Right renal pelvis (tissue), 4 donors: ENCODE measurements around the gene RILPL1. TPM values are rescaled to one million over a fixed set of nuclear protein-coding genes. Genes with fewer than 3 reads are reported as not detected.
"Not testable (repeated sequence)": the region's sequence is repeated elsewhere in the genome, so short reads cannot be mapped to it uniquely, and the experiment has no call there.

Source experiments
- DNase-seq, 4 donors: peaks; one replicate each; pipeline ENCODE4 v3.0.0-alpha.2; 2013; ENCODE audit warnings: low read depth in 4 of 4, low spot score in 3 of 4, missing footprints in 1 of 4
- polyA plus RNA-seq, 4 donors: library from polyadenylated mRNA; unstranded; fragments of 120-200 nt; gene quantifications; one replicate each; pipeline ENCODE4 v1.2.1, GENCODE V29; 2013; ENCODE audit not compliant: insufficient read length in 4 of 4

The RILPL1 gene
- polyA plus RNA-seq, 4 donors = 16.1 to 18.4 (median 17.1) TPM

DNA sequence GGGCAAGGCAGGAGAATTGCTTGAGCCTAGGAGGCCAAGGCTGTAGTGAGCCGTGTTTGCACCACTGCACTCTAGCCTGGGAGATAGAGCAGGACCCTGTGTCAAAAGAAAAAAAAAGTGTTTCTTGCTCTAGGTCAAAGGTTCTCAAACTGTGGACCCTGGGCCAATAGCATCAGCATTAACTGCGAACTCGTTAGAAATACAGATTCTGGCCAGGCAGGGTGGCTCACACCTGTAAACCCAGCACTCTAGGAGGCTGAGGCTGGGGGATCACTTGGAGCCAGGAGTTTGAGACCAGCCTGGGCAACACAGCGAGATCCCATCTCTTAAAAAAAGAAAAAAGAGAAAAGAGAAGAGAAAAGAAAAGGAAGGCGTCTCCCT, 97.9 kb downstream of the RILPL1 start:
- DNase-seq = no peak

DNA sequence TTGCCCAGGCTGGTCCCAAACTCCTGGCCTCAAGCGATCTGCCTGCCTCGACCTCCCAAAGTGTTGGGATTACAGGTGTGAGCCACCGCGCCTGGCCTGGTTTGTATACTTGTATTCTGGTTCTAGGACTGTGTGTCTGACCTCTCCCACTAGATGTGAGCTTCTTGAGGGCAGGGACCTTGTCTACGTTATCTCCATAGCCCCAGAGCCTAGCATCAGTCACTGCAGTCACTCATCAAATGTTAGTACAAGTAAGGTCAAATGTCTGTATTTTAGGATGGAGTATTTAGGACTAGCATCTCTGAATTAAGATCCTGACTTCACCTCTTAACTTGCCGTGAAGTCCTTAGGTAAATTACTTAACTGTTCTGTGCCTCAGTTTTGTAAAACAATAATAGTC, 99.9 kb downstream of the RILPL1 start:
- no peak for DNase-seq

DNA sequence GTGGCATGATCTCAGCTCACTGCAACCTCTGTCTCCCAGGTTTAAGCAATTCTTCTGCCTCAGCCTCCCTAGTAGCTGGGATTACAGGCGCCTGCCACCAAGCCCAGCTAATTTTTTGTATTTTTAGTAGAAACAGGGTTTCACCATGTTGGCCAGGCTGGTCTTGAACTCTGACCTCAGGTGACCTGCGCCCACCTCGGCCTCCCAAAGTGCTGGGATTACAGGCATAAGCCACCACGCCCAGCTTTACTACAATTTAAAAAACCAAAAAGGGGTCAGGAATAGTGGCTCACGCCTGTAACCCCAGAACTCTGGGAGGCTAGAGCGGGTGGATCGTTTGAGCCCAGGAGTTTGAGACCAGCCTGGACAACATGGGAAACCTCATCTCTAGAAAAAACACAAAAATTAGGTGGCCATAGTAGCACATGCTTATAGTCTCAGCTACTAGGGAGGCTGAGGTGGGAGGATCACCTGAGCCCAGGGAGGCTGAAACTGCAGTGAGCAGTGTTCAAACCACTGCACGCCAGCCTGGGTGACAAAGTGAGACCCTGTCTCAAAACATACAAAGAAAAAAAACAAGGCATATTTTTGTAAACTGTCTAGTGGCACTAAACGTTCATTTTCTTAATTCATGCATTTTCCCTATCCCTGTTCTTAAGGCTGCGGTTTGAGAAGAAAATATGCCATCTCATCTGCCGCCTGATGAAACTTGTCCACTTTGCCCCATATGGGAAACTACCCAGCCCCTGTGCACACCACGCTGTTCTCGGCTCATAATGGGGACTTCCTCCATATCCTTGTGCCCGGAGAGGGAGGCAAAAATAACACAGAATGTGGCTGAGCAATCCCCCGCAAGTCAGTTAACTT, 101.3 kb downstream of the RILPL1 start:
- not testable (repeated sequence) for DNase-seq

GRCh38 chr12:123429101-123429500, 104.4 kb downstream of the RILPL1 start:
- not testable (repeated sequence) for DNase-seq

DNA sequence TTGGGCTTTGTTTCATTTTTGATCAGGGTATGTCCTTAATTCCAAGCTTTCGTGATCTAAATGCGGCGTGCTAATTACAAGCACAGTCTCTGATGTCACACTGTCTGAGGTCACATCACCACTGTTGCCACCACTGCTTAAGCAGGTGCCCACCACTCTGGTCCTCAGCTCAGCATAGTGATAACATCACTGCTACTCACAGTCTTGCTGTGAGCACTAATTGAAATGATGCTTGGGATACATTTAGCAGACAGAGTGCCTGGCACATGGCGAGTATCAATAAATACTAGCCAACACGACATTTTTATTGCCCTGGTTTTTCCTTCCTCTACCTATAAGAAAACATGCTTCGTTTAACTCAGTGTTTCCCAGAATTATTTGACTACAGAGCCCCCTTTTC, 104.9 kb downstream of the RILPL1 start:
- DNase-seq = no peak

DNA sequence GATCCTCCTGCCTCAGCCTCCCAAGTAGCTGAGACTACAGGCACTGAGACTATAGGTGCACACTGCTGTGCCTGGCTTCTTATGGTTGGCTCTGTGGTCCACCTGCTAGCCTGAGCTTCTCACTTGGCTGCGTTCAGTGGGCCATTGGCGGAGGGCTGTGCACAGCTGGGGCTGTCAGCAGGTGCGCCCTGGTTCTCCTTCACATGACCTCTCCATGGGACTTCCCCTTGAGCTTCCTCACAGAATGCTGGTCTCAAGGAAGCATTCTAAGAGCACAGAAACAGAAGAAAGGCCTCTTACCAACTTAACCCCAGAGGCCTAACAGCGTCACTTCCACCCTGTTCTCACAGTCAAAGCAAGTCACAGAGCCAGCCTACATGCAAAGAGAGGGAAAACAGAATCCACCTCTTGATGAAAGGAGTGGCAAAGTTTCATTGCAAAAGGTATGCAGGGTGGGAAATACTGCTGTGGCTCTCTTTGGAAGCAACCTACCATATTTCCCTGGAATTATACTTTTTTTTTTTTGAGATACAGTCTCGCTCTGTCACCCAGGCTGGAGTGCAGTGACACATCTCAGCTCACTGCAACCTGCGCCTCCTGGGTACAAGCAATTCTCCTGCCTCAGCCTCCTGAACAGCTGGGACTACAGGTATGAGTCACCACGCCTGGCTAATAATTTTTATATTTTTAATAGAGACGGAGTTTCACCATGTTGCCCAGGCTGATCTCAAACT, 106.3 kb downstream of the RILPL1 start:
- no peak for DNase-seq

GRCh38 chr12:123421314-123421713, 112.2 kb downstream of the RILPL1 start:
- DNase-seq = no peak

Other genes with a start within 250 kb of the RILPL1 start
- 10 to 100 TPM; 23.4 to 31.8 (median 29.6) TPM for gene SBNO1, start 168.9 kb downstream of the RILPL1 start, polyA plus RNA-seq
- gene KMT5A, start 149.6 kb downstream of the RILPL1 start, polyA plus RNA-seq = 10 to 100 TPM; 45.6 to 53.9 (median 47.3) TPM
- gene RILPL2, start 97.0 kb downstream of the RILPL1 start, polyA plus RNA-seq = 1 to 10 TPM; 5.2 to 6.3 (median 5.9) TPM
- 10 to 100 TPM; 34.5 to 39.2 (median 38.4) TPM for gene SNRNP35, start 75.6 kb downstream of the RILPL1 start, polyA plus RNA-seq
- 100 to 1,000 TPM; 231 to 243 (median 237) TPM for gene TMED2, start 50.8 kb upstream of the RILPL1 start, polyA plus RNA-seq
- 10 to 100 TPM; 24.7 to 27.8 (median 27.0) TPM for gene DDX55, start 68.4 kb upstream of the RILPL1 start, polyA plus RNA-seq
- gene EIF2B1, start 100.0 kb upstream of the RILPL1 start, polyA plus RNA-seq = 10 to 100 TPM; 65.2 to 72.0 (median 67.6) TPM
- 10 to 100 TPM; 28.4 to 39.6 (median 37.8) TPM for gene GTF2H3, start 100.1 kb upstream of the RILPL1 start, polyA plus RNA-seq
- gene TCTN2, start 137.4 kb upstream of the RILPL1 start, polyA plus RNA-seq = 10 to 100 TPM; 25.0 to 33.0 (median 28.8) TPM
- 10 to 100 TPM; 17.3 to 20.3 (median 18.7) TPM for gene ATP6V0A2, start 178.6 kb upstream of the RILPL1 start, polyA plus RNA-seq
- gene DNAH10, start 228.6 kb upstream of the RILPL1 start, polyA plus RNA-seq = 1 to 10 TPM; 4.5 to 5.5 (median 4.8) TPM